HuH-7.5 (cell line): ENCODE data around the gene THOP1.

ENCODE experiments used
- DNase-seq: peaks from one replicate; pipeline ENCODE4 v3.0.0; 2011; ENCODE audit warnings: low spot score

THOP1 gene

GRCh38 chr19:2762783-2763496, 22.4 kb upstream of the THOP1 start:
- DNase-seq, result no peak

GRCh38 chr19:2763687-2764086, 21.6 kb upstream of the THOP1 start:
- no peak for DNase-seq

- DNase-seq, result no peak
These were observed 20.4 kb upstream of the THOP1 start for GRCh38 chr19:2764945-2765344.

- DNase-seq, result no peak
These were observed 19.9 kb upstream of the THOP1 start for GRCh38 chr19:2765376-2765775.

GRCh38 chr19:2766594-2767372, 18.5 kb upstream of the THOP1 start:
- no peak for DNase-seq

- no peak for DNase-seq
These were observed 17.6 kb upstream of the THOP1 start for GRCh38 chr19:2767688-2768087.

- DNase-seq, result no peak
These were observed 16.8 kb upstream of the THOP1 start for GRCh38 chr19:2768365-2769132.

- DNase-seq, result no peak
These were observed 16.1 kb upstream of the THOP1 start for GRCh38 chr19:2769218-2769617.

GRCh38 chr19:2770055-2771013, 15.0 kb upstream of the THOP1 start:
- no peak for DNase-seq

GRCh38 chr19:2771786-2772674, 13.3 kb upstream of the THOP1 start:
- no peak for DNase-seq

- DNase-seq, result no peak
These were observed 11.1 kb upstream of the THOP1 start for GRCh38 chr19:2774083-2774679.

- DNase-seq, result no peak
These were observed 10.2 kb upstream of the THOP1 start for GRCh38 chr19:2774953-2775555.

- no peak for DNase-seq
These were observed 9.5 kb upstream of the THOP1 start for GRCh38 chr19:2775556-2776430.

GRCh38 chr19:2777952-2778683, 7.2 kb upstream of the THOP1 start:
- no peak for DNase-seq

- no peak for DNase-seq
These were observed 6.1 kb upstream of the THOP1 start for GRCh38 chr19:2779121-2779740.

GRCh38 chr19:2780284-2780683, 5.0 kb upstream of the THOP1 start:
- no peak for DNase-seq

- no peak for DNase-seq
These were observed 2.9 kb upstream of the THOP1 start for GRCh38 chr19:2782329-2782935.
